HL-60/S4 treated with phorbol 12-myristate 13-acetate at 8.2 ng/mL for 4 days and 3 days (cell line): ENCODE data around the gene PRKCE.

Experiments used
- in situ Hi-C: fragments of 300-500 bp; cut with MboI; formaldehyde crosslinking; loops from 2 replicates; pipeline ENCODE4 v1.15.0; 2022; ENCODE audit warnings: low sequenced_read_pairs

Gene PRKCE

DNA sequence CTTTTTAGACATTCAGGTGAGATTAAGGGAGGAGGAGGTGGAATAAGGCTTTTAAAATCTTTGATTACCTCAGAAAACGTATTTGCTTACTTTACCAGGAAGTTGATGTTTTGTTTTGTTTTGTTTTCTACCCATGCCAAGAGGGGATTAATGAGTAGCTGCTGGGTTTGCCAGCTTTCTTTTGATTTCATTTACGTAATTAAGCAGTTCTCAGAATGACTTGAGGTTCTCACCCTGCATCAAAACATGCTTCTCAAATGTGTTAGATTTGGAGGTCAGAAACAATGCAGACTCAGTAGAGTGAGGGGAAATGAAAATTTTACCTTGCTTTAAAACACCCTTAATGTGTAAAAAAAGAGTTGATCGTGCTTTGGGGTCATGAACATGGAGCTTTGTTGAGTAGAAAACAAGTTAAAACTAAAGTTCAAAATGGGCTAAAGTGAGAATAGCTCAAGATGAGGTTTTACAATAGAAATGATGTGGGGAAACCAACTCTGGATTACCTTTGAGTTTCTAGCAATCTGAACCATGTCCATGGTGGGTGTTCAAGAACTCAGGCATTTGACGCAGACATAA lies 428.6 kb downstream of the PRKCE start:
- in situ Hi-C loops = no loop called here

DNA sequence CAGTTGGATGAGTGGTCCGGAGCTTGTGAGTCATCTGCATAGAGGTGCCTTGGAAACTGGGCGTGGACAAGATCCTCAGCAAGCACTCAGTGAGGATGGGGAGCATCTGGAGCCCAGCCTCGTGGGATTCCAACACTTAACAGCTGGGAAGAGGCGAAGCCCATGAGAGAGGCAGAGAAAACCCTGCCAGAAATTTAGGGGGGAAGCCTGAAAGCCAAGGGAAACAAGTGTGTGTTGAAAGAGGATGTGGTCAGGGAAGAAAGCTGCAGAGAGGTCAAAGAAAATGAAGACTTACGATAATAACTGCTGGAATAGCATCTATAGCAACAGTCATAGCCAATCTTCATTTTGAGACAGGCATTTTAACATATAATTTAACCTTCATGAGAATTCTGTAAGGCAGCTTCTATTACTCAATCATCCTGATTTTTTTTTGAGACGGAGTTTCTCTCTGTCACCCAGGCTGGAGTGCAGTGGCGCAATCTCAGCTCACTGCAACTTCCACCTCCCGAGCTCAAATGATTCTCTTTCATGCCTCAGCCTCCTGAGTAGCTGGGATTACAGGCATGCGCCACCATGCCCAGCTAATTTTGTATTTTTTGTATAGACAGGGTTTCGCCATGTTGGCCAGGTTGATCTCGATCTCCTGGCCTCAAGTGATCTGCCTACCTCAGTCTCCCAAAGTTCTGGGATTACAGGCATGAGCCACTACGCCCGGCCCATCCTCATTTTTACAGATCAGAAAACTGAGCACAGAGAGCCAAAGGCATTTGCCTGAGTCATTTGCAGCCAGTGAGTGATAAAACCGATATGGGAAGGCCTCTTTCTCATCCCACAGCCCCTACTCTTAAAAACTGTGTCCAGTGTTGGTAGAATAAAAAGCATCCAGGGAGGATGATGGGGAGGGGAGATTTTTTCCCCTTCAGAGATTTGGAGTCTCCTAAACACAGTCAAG lies 431.3 kb downstream of the PRKCE start:
- in situ Hi-C loops = no loop called here

DNA sequence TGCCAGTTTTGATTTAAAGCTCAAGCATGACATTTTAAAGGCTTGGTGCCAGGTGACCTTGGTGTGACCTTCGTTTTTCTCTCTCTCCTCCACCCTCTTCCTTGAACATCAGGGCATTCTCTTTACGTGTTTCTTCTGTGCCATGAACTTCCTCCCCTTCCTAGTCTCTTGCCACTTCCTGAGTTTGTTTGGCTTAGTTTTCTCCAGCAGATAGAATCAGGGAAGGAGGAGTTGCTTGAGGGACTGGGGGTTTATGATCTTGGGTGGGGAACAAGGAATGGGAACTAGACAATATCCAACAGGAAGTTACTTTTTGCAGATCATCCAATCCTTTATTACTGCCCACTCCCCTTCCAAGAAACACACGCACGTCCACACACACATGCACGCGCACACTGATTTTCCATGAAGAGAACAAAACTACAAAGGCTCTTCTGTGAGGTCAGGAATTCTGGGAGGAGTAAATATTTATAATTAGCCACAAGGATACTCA lies 435.1 kb downstream of the PRKCE start:
- in situ Hi-C loops = no loop called here

DNA sequence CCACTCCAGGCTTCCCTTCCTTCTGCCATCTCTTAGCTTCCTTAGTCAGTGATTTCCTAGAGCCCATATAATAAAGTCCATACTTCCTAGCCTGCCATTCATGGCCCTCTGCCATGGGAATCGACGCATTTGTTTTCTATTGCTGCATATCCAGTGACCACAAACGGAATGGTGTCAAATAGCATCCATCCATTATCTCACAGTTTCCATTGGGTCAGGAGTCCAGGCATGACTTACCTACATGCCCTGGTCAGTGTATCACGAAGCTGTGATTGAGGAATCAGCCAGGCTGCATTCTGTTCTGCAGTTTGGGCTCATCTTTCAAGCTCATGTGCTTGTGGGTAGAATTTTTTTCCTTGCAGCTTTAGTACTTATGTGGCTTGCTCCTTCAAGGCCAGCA lies 436.0 kb downstream of the PRKCE start:
- in situ Hi-C loops = no loop called here

DNA sequence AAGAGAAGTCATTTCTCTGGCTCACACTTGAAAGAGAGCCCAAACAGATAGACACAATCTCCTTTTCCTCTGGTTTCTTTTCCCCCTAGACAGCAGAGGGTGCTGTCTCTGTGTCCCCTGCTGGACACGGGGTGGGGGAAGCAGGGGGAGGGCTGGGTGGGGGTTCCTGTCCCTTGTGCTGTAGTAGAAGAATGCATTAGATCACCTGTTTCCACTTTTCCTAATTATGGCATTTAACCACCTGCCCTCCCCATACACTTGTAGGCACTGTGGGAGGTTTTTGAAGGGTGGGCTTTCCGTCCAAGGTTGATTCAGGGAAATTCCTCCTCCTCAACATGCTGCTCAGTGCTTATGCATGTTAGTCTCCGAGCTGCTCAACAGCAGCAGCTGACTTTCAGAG lies 439.5 kb downstream of the PRKCE start:
- in situ Hi-C loops = no loop called here

DNA sequence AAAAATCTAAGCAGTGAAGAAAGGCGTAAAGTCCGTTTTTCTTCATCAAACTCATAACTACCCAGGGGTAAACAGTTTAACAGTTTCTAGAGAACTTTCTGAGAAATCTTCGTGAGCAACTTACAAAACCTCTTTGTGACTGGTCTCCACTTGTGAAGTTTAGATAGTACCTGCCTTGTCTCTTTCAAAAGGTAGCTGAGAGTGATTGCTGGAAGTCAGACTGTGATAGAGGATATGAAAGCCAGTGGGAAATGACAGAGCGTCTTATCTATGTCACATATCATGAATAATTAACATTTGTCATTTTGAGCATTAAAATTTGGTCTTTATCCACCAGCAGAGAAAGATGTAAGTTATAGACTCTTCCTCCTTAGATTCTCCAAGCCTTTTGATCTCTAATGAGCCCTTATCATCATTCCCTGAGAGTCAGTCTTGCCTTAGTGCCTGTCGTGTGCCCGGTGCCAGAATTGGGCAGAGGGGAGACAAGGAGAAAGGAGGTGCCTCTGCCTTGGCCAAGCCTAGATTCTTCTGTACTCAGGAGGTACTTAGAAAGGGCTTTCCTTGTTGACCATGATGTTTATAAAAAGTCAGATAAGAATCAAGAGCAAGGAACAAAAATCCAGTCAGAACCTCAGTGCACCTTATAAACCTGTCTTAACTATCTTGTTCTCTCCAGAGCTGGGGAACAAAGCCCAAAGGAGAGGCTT lies 440.6 kb downstream of the PRKCE start:
- in situ Hi-C loops = no loop called here

DNA sequence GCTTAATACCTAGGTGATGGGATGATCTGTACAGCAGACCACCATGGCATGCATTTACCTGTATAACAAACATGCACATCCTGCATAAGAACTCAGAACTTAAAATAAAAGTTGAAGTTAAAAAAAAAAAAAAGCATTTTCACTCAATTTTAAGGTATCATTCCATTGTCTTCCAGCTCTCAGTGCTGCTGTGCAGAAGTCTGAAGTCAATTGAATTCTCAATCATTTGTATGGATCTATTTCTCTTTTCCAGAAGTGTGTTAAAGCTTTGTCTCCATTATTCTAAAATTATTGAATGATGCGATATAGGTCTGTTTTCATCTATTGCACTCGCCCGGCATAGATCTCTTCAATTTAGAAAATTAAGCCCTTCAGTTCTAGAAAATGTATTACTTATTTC lies 443.2 kb downstream of the PRKCE start:
- in situ Hi-C loops = no loop called here

DNA sequence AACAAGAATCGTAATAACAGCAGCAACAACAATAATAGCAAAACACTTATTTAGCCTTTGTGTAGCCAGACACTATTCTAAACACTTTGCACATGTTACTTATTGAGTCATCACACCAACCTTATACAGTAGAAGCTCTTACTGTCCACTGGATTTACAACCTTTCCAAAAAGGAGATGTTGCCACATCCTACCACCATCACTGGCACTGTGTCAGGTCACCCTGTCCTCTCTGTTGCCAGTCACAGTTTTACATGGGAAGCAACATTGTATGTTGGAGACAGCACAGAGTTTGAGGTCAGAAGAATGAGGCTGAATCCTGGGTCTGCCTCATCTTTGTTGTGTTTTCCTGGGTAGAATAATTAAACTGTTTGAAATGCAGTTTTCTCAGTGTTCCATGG lies 444.4 kb downstream of the PRKCE start:
- in situ Hi-C loops = no loop called here

DNA sequence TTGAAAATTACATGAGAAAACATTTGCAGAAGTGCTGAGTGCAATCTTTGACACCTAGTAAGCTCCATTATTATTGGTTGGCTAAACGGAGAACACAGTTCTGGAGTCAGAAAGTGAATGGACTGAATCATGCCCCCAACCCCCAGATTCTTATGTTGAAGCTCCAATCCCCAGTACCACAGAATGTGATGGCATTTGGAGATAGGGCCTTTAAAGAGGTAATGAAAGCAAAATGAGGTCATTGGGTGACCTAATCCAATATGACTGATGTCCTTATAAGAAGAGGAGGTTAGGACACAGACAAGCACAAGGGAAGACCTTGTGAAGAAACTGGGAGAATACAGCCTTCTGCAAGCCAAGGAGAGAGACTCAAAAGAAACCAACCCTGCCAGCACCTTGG lies 444.8 kb downstream of the PRKCE start:
- in situ Hi-C loops = no loop called here

DNA sequence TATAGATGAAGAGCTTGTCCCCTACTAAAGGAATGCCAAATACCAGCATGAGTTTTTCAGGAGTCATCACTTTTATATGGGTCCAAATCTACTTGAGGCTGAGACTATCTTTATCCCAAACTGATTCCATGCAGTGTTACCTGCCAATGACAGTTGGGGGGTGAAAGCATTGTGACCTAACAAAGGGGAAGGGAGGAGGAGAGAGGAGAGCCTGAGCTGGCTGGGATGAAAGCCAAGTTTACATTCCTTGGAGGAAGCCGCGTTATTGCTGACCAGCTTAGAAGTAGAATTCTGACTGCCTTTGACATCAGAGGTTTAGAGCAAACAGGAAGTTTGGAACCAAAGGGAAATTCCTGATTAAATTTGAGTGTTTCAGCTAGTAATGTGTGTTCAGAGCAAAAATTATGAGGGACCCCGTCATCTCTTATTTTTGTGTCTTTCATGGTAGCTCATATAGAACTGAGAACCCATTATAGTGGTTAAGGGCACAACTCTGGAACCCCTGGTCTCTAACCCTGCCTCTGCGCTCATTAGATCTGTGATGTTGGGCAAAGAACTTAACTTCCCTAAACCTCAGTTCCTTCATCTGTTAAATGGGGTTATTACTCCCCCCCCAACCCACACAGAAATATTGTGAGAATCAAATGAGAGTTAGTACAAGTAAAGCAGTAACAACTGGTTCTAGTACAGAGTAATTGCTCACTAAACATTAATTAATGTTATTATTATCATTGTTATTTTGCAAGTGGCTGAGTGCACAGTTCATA lies 446.4 kb downstream of the PRKCE start:
- in situ Hi-C loops = no loop called here

DNA sequence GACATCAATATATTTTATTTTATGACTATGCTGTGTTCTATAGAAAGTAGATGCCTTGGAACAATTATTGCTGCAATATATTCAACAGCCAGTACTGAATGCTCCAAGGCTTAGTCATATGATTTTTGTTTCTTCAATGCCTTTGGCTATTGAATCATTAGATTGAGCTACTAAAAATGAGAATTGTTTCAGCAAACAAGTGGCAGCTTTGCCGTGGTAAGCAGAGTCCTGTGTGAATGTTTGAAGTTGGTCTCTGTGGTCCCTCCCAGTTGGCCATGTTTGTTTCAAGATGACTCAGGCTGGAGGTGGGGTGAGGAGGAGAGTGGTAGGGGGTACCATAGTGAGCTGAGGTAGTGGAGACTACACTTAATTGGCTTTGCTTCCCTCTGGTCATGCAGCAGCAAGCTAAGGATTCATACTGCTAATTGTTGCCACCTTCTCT lies 447.2 kb downstream of the PRKCE start:
- in situ Hi-C loops = no loop called here

DNA sequence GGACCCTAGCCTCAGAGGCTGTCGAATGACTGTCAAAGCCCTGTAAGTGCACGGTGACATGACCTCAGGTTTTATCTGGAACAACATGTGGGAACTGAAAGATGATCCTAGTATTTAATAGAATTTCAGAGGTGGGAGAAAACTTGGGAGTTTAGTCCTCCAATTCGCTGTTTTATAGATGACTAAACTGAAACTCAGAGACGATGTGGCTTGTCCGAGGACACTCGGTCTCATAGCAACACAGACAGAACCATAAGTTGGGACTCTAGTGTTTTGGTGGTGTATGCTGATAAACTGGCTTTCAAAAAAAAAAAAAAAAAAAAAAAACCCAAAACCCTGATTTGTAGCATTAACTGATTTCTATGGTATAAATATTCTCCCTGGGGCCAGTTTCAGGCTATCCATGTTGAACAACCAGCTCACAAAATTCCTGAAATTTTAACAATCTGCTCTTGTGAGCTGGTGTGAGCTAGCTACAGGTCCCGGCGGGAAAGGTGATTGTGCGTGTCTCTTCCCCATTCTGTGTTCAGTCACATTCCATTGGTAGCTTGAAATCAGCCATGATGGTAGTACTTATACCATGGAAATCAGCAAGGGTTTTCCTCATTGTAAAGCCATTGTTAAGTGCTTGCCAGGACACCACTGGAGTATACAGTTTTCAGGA lies 450.2 kb downstream of the PRKCE start:
- in situ Hi-C loops = no loop called here

DNA sequence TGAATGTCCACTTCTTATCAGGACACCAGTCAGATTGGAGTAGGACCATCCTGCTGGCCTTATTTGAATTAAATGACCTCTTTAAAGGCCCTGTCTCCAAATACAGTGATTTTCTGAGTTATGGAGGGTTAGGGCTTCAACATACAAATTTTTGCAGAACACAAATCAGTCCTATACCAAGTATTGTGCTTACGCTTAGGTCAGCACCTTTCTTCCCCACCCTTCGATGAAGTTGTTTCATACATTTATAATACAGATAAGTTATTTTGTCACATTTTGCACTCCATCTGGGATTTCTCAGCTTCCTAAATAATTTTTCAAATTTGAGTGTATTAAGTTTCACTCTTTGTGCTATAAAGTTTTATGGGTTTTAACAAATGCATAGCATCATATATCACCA lies 455.2 kb downstream of the PRKCE start:
- in situ Hi-C loops = no loop called here

DNA sequence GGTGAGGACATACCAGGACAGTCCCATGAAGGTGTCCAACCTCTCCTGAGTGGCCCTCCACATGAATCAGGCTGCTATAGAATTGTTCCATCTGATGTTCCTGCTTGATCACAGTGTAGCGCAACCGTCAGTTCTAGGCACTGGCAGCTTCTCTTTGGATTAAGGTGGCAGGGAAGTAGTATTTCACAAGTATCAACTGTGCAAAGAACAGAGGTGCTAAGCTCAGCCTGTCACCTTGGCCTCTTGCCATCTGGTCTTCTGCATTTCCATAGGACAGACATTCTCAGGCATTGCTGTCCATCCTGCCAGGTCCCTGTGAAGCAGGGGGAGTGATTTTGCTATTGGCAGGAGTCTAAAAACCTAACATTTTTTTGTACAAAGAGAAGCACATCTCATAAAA lies 463.5 kb downstream of the PRKCE start:
- in situ Hi-C loops = no loop called here

DNA sequence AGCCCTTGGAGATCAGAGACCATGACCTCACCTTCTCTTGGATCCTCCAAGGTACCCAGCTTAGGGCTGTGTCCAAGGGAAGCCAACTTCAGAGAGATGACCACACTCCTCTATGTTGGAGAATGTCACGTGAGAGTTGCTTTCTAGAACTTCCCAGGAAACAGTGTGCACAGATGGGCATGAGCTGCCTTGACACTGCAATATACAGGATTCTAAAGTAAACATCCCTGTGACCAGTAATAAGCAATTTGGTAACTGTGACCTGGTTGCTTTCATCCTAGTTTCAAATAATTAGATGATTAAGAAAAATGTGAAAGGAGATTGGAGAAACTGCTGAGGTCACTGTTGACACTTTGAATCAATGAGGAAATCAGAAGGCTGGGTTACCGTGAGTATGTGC lies 464.7 kb downstream of the PRKCE start:
- in situ Hi-C loops = no loop called here

DNA sequence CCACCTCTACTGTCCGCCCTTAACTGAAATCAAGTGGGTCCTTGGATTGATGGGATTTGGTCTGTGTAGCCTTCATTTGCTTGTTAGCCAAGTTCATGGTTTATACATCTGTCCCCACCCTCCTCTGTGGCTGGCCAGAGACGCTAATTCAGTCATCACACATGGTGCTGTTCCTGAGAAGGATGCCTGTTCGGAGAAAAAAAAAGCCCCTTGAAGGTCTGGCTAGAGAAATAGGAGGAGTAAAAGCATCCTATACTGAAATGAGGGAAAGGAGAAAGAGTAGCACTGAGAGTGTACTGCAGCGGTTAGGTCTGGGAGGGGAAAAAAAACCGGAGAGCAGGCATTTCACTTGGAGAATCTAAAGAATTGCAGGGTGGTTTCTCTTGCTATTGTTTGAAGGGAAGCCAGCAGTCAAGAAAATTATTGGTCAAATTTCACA lies 465.1 kb downstream of the PRKCE start:
- in situ Hi-C loops = no loop called here

DNA sequence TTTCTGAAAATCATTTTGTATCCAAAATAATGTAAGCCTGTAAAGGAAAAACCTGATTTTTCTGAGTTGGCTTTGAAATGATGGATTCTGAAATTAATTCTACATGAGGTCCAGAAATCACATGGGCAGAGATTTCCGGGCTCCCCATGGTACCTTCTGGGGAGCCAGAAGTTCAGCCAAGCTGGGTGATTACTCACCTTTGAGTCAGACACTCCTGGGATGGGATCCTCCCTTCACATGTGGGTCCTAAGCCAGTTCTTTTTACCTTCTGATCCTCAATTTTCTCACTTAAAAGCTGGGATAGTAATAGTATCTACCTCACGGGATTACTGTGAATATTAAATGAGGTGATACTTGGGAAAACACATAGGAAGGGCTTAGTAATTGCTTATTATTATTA lies 465.9 kb downstream of the PRKCE start:
- in situ Hi-C loops = no loop called here

DNA sequence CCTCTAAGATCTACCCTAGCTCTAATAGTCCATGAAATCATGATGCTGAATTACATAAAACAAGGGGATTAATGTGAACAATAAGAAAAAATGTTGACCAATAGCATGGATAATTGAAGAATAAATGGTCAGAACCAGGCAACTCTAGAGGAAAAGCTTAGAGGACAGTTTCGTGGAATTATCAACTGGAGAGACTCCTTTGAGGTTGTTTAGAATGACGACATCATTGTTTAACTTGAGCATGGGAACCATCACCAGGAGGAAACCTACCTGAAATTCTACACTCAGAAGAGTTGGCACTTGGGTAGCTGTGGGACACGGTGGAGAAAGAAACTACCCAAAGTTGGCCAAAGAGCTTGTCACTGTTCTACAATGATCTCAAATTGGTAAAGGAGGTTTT lies 466.5 kb downstream of the PRKCE start:
- in situ Hi-C loops = no loop called here

DNA sequence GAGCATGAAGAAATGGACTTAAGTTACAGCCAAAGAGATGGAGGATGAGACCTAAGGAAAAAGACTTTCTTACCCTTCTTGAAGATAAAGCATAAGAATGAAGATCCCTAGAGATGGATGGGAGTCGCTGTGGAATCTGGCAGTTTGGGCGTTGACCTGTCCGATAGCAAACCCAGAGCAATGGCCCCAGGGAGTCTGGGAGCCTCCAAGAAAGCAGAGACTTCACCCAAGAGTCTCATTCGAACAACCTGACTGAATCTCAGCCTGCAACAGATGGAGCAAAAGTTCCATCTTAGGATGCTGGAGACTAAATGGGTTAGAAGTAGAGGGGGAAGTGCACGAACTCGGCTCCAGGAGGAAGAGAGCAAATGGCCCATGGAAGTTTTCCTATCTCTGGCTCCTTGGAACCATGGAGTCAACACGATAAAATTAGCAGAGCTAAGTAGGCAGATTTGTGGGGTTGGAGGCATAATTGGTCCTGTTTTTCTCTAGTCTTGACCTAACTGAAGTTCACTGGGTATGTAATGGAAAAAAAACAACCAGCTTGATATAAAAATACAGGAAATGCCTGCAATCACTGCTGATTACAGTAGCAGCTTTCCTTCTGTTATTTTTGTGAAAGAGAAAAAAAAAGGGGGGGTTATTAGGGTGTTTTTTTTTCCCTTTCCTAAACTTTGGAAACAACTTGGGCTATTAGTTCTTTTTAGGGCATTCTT lies 467.3 kb downstream of the PRKCE start:
- in situ Hi-C loops = no loop called here

DNA sequence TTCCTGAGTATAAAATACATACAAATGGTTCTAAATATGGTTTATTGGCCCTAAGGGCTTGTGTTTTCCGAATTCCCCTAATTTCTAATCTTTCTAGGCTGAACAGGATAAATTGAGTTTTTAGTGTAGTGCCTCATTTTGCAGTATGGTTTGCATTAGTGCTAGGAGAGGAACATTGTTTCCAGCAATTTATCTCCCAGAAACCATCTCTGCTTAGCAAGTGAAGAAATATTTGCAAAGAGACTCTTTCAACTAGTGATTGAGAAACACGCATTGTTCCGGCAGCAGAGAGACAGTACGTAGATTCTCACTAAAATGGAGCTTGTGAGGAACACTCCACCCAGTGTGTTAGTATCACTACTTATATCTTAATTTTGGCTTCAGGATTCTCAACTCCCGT lies 468.0 kb downstream of the PRKCE start:
- in situ Hi-C loops = no loop called here
